ENCODE data around the gene WWOX.

Gene WWOX

GRCh38 chr16:78895681-78896080 lies 796.2 kb downstream of the WWOX start:
- no peak for DNase-seq

GRCh38 chr16:78896280-78896679 lies 796.8 kb downstream of the WWOX start:
- no peak for DNase-seq

DNA sequence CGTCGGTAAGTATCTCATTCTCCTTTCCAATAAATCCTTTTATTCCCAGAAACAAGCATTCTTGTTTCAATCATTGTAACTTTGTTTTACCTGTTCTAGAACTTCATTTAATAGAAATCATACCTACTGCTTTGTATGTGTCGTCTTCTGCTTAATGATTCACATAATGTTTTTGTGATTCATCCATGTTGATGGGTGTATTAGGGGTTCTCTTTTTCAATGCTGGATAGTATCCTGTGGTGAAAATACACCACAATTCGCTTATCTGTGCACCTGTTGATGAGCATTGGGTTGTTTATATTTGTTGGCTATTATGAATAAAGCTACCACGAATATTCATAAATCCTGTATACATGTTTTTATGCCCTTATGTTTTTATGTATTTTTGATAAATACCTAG lies 797.8 kb downstream of the WWOX start:
- no peak for DNase-seq

DNA sequence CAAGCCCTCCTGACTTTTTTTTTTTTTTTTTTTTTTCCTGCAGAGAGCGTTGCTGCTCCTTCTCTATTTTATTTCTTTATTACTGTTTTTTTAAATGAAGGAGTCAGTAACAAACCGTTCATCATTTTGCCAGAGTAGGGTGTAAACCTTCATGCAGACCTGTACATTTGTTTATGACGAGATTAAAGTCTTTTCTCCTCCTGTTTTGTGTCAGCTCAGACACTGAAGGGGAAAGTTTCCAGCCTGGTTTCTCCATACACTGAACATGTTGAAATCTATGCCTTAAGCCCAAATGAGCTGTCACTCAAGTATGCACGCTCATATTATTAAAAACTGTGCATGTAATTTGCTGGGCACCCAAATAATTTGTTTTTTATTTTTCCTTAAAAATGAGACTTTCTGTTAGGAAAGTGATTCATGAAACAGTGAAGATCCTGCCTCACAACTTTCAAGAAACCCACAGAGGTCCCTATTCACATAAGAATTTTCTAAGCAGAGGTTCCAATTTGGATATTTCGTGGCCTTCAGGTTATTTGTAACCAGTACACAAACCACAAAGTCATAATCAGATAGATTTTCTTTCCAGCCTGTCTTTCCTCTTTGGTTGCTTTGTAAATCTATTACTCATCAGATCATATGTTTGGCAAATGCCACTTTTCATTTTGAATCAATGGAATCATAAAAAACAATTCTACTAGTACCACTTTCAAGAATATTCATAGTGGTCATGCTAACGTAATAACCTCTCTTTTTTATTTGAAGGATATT lies 800.8 kb downstream of the WWOX start:
- no peak for DNase-seq

- DNase-seq, result no peak
Observed at GRCh38 chr16:78900966-78901365, 801.5 kb downstream of the WWOX start.

- DNase-seq, result no peak
Observed at GRCh38 chr16:78902321-78902720, 802.9 kb downstream of the WWOX start.

GRCh38 chr16:78903237-78903636 lies 803.8 kb downstream of the WWOX start:
- no peak for DNase-seq

DNA sequence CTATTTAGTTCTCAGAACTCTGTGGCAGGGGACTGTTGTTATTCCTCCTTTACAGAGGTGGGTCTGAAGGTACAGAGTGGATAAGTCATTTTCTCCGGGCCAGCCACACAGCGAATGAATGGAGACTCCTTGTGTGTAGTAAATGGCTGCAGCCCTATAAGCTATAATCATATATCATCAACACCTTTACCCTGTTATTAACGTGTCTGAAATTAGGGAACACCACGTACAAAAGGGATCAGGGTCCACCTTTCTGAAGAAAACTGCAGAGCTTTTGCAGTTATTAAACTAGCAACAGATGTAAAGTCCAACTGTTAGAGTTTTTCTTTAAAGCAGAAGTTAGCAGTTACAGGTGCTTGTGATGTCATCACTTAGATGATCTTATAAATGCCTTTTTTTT lies 804.4 kb downstream of the WWOX start:
- no peak for DNase-seq

- DNase-seq, result no peak
Observed at GRCh38 chr16:78906135-78906534, 806.7 kb downstream of the WWOX start.

DNA sequence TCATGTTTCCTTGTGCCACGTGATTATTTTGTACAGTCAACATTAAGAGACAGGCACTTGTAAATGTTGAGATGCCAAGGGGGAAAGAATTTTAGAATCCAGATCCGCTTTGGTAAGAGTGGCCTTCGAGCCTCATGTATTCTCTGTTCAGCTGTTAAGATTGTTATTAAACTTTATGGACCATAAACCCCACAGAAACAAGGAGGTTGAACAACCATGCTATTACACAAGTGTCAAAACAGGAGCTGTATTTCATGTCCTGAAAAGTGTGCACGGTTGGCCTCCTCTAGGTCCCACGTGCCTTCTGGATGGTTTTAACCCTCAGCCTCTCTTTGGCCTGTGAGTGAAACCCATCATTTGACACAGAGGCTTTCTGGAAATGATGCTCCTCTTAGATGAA lies 809.8 kb downstream of the WWOX start:
- no peak for DNase-seq

GRCh38 chr16:78915811-78916345 lies 816.4 kb downstream of the WWOX start:
- DNase-seq, result no peak

GRCh38 chr16:78916928-78917545 lies 817.6 kb downstream of the WWOX start:
- no peak for DNase-seq

DNA sequence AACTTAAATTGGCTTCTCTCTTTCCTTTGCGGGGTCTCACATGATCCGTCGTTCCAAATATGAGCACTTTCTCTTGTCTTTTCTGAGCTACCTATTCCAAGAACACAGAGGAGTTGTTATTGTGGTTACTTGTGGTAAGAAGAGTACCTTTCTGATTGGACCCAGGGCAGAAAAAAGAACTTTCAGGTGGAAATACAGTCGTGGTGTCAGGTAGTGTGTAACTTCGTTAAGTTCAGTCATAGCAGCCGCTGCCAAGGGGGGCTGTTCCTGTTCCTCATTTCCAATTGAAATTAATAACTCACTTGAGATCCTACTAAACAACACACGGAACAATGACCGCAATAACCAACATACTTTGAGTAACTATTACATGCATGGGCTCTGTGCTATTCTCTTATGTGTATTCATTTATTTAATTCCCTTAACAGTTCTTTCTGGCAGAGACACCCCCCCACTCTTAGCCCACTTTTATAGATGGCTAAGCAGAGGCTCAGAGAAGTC lies 819.4 kb downstream of the WWOX start:
- DNase-seq, result no peak

GRCh38 chr16:78919852-78920251 lies 820.4 kb downstream of the WWOX start:
- no peak for DNase-seq

- DNase-seq, result no peak
Observed at GRCh38 chr16:78920621-78921020, 821.2 kb downstream of the WWOX start.

GRCh38 chr16:78925083-78925767 lies 825.8 kb downstream of the WWOX start:
- DNase-seq, result no peak

DNA sequence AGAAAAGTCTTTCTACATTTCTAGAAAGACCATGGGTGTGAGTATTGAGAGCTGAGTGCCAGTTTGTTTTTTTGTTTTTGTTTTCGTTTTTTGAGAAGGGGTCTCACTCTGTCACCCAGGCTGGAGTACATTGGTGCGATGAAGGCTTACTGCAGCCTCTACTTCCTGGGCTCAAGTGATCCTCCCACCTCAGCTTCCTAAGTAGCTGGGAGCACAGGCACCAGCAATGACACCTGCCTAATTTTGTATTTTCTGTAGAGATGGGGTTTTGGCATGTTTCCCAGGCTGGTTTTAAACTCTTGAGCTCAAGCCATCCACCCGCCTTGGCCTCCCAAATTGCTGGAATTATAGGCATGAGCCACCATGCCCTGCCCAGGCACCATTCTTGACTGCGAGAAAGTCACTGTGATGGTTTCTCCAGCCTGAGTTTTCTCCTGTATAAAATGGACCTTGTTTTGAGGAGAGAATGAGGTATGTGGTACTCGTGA lies 827.3 kb downstream of the WWOX start:
- DNase-seq, result no peak

GRCh38 chr16:78927766-78928165 lies 828.3 kb downstream of the WWOX start:
- DNase-seq, result no peak

DNA sequence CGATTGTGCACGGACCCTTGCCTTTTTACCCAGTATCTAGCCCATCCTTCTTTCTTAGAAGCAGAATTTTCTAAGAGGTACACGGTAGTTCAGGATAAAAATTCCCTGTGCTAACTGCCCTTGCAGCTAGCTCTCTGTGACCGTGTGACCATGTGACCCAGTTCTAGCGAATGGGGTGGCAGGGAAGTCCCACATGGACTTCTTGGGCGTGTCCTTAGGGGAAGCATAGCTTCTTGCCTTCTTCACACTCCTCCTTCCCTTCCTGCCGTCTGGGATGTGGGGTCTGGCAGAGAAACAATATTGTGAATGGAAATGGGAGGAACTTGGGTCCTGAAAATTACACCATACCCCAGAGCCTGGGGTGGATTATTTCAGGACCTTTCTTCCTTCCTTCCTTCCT lies 830.4 kb downstream of the WWOX start:
- no peak for DNase-seq

GRCh38 chr16:78930561-78930960 lies 831.1 kb downstream of the WWOX start:
- no peak for DNase-seq

GRCh38 chr16:78931267-78931666 lies 831.8 kb downstream of the WWOX start:
- DNase-seq, result no peak

DNA sequence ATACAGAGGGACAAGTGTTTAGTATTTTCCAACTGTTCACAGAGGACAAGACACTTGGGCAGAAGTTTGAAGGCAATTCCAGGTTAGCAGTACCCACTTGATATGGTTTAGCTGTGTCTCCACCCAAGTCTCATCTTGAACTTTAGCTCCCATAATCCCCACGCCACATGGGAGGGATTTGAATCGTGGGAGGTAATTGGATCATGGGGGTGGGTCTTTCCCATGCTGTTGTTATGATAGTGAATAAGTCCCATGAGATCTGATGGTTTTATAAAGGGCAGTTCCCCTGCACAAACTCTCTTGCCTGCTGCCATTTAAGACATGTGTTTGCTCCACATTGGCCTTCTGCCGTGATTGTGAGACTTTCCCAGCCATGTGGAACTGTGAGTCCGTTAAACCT lies 832.2 kb downstream of the WWOX start:
- DNase-seq, result no peak

DNA sequence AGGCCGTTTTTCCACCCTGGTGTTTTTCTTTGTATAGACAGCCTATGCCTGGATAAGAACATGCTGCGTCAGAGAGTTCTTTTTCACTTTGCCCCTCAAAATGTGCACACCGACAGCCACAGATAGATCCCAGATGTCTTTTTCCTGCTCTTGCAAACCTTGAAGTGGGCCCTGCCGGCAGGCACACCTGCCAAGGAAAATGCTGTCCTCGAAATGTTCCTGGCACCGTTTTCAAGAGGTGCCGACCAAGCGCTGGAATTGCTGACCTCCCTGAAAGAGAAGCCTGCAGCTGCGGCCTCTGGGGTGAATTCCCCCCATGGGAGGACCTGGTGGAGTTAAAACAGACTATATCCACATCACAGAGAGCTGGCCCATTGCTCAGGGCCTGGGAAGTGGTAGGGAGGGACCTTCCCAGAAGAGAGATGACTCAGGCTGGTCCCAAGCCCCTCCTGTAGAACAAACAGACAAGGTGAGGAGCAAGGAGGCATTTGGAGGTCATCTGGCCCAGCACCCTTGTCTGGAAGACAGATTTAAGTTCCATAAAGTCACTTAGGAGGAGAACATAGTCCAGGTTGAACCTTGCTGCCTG lies 833.0 kb downstream of the WWOX start:
- no peak for DNase-seq

All from NK-92 treated with Interleukin-12 subunit alpha and Interleukin-12 subunit beta, amount 100 ng/mL, for 24 hours (cell line).